Trophoblast cell (in vitro differentiated cells and primary cell): ENCODE results near the gene PRAMEF18.
"Not testable (repeated sequence)": the region's sequence is repeated elsewhere in the genome, so short reads cannot be mapped to it uniquely, and the experiment has no call there.

Source experiments
- DNase-seq, 2 donors: peaks; one replicate each; pipeline ENCODE4 v3.0.0-alpha.2; 2016
- H2AFZ ChIP-seq: 2 replicates; pipeline ENCODE4 v1.6.1; 2013; ENCODE audit warnings: low read length, moderate library complexity, mild to moderate bottlenecking; ENCODE audit not compliant: insufficient read depth, poor library complexity
- H2AK5ac ChIP-seq: 2 replicates; pipeline ENCODE4 v1.6.1; 2013; ENCODE audit warnings: mild to moderate bottlenecking, low read length
- H2BK120ac ChIP-seq: 2 replicates; pipeline ENCODE4 v1.6.1; 2013; ENCODE audit warnings: low read length, mild to moderate bottlenecking, moderate library complexity; ENCODE audit not compliant: insufficient read depth, poor library complexity
- H2BK12ac ChIP-seq: 2 replicates; pipeline ENCODE4 v1.6.1; 2013; ENCODE audit warnings: mild to moderate bottlenecking, low read length, moderate library complexity
- H2BK5ac ChIP-seq: 2 replicates; pipeline ENCODE4 v1.6.1; 2013; ENCODE audit warnings: low read length, low read depth, moderate library complexity, mild to moderate bottlenecking; ENCODE audit not compliant: poor library complexity
- H3K14ac ChIP-seq: 2 replicates; pipeline ENCODE4 v1.6.1; 2013; ENCODE audit warnings: mild to moderate bottlenecking, low read length
- H3K18ac ChIP-seq: 2 replicates; pipeline ENCODE4 v1.6.1; 2013; ENCODE audit warnings: mild to moderate bottlenecking, low read length
- H3K23ac ChIP-seq: 2 replicates; pipeline ENCODE4 v1.6.1; 2013; ENCODE audit warnings: low read length
- H3K27ac ChIP-seq: 2 replicates; pipeline ENCODE4 v1.5.1; 2013; ENCODE audit warnings: low read depth, mild to moderate bottlenecking, inconsistent platforms, low read length, moderate library complexity
- H3K27me3 ChIP-seq: 2 replicates; pipeline ENCODE4 v1.6.1; 2013; ENCODE audit warnings: inconsistent platforms, mild to moderate bottlenecking, low read length, moderate library complexity; ENCODE audit not compliant: insufficient read depth
- H3K36me3 ChIP-seq, 2 experiments: 1 replicate in 1 of 2; 2 replicates in 1 of 2; pipeline ENCODE4 v1.6.1; 2013; ENCODE audit warnings: low read length in 2 of 2, mild to moderate bottlenecking in 2 of 2, moderate library complexity in 1 of 2; ENCODE audit not compliant: insufficient read depth in 2 of 2, control insufficient read depth in 1 of 2
- H3K4ac ChIP-seq: 2 replicates; pipeline ENCODE4 v1.6.1; 2013; ENCODE audit warnings: low read depth, mild to moderate bottlenecking, low read length, moderate library complexity
- H3K4me1 ChIP-seq, 2 experiments: 1 replicate in 1 of 2; 2 replicates in 1 of 2; pipeline ENCODE4 v1.6.1; 2013; ENCODE audit warnings: low read length in 2 of 2, mild to moderate bottlenecking in 2 of 2, moderate library complexity in 1 of 2; ENCODE audit not compliant: insufficient read depth in 2 of 2, control insufficient read depth in 1 of 2
- H3K4me2 ChIP-seq: 2 replicates; pipeline ENCODE4 v1.6.1; 2013; ENCODE audit warnings: inconsistent platforms, mild to moderate bottlenecking, low read length, moderate library complexity
- H3K4me3 ChIP-seq: 2 replicates; pipeline ENCODE4 v1.5.1; 2013; ENCODE audit warnings: mild to moderate bottlenecking, low read depth, low read length, inconsistent platforms
- H3K79me1 ChIP-seq: one replicate; pipeline ENCODE4 v1.6.1; 2013; ENCODE audit warnings: low read length
- H3K79me2 ChIP-seq: 2 replicates; pipeline ENCODE4 v1.6.1; 2013; ENCODE audit warnings: low read length, mild to moderate bottlenecking; ENCODE audit not compliant: control insufficient read depth, insufficient read depth, poor library complexity
- H3K9ac ChIP-seq: 2 replicates; pipeline ENCODE4 v1.6.1; 2013; ENCODE audit warnings: mild to moderate bottlenecking, low read length
- H3K9me3 ChIP-seq: 2 replicates; pipeline ENCODE4 v1.6.1; 2013; ENCODE audit warnings: low read depth, mild to moderate bottlenecking, control low read depth, inconsistent platforms, low read length; ENCODE audit not compliant: insufficient read depth
- H4K12ac ChIP-seq: 2 replicates; pipeline ENCODE4 v1.6.1; 2013; ENCODE audit warnings: low read depth, mild to moderate bottlenecking, low read length, moderate library complexity
- H4K8ac ChIP-seq: 2 replicates; pipeline ENCODE4 v1.6.1; 2013; ENCODE audit warnings: low read depth, mild to moderate bottlenecking, low read length, moderate library complexity
- H4K91ac ChIP-seq: one replicate; pipeline ENCODE4 v1.6.1; 2013; ENCODE audit warnings: low read depth, mild to moderate bottlenecking, low read length, moderate library complexity
- WGBS: extraction: QIAGEN DNeasy Blood & Tissue Kit; methylation state at CpG from one replicate; pipeline ENCODE4 v1.1.7; 2013; ENCODE audit warnings: missing lambda C conversion rate; ENCODE audit not compliant: insufficient read length, insufficient coverage; ENCODE audit errors: extremely low coverage; 5-methylcytosine and 5-hydroxymethylcytosine counted together

PRAMEF18 gene

GRCh38 chr1:13246554-13246871, 20.6 kb upstream of the PRAMEF18 start:
- H3K4ac ChIP-seq, H3K4me2 ChIP-seq, H3K18ac ChIP-seq, DNase-seq, H3K36me3 ChIP-seq, H2AFZ ChIP-seq, H2BK5ac ChIP-seq, H3K27ac ChIP-seq, H3K27me3 ChIP-seq, H3K14ac ChIP-seq, H3K9ac ChIP-seq, H4K91ac ChIP-seq, H3K79me2 ChIP-seq, H2BK120ac ChIP-seq, H2BK12ac ChIP-seq, H3K79me1 ChIP-seq, H3K4me1 ChIP-seq, H2AK5ac ChIP-seq, H4K8ac ChIP-seq, H3K23ac ChIP-seq, H3K4me3 ChIP-seq, H4K12ac ChIP-seq: not testable (repeated sequence)
- peaks cover 34% of the 10 kb centered on the region for H3K9me3 ChIP-seq
- WGBS: no CpG with 5 or more reads among the region's 2 CpGs

- not testable (repeated sequence) for H2BK5ac ChIP-seq, H3K4ac ChIP-seq, H2BK120ac ChIP-seq, H2AK5ac ChIP-seq, H3K27ac ChIP-seq, H2BK12ac ChIP-seq, H3K79me1 ChIP-seq, H3K23ac ChIP-seq, H3K36me3 ChIP-seq, H3K14ac ChIP-seq, H3K79me2 ChIP-seq, H3K9ac ChIP-seq, H4K8ac ChIP-seq, H3K4me1 ChIP-seq, H3K4me2 ChIP-seq, H3K18ac ChIP-seq, H2AFZ ChIP-seq, H4K12ac ChIP-seq, DNase-seq, H3K27me3 ChIP-seq, H3K4me3 ChIP-seq, H4K91ac ChIP-seq
- WGBS: no CpG with 5 or more reads among the region's 5 CpGs
- peaks cover 35% of the 10 kb centered on the region for H3K9me3 ChIP-seq
Measured at GRCh38 chr1:13245841-13246553, 20.0 kb upstream of the PRAMEF18 start.

DNA sequence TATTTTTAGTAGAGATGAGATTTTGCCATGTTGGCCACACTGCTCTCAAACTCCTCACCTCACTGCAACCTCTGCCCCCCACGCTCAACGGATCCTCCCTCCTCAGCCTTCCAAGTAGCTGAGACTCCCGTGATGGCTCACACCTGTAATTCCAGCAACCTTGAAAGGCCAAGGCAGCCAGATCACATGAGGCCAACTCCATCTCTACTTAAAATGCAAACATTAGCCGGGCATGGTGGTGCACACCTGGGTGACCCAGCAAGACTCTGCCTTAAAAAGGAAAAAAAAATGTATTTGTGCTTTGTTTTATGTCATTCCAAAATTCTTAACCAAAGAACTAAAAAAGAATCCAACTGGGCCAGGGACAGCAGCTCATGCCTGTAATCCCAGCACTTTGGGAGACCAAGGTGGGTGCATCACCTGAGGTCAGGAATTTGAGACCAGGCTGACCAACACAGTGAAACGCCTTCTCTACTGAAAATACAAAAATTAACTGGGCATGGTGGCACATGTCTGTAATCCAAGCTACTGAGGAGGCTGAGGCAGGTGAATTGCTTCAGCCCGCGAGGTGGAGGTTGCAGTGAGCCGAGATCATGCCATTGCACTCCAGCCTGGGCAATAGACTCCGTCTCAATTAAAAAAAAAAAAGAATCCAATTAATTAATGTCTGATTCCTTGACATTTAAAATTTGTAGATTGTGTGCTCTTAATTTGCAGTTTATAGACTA, 17.7 kb upstream of the PRAMEF18 start:
- not testable (repeated sequence) for H3K27ac ChIP-seq, H3K4ac ChIP-seq, H3K4me2 ChIP-seq, H3K79me2 ChIP-seq, H2BK120ac ChIP-seq, H3K18ac ChIP-seq, H3K14ac ChIP-seq, H3K23ac ChIP-seq, H4K12ac ChIP-seq, H2AK5ac ChIP-seq, H4K91ac ChIP-seq, DNase-seq, H2BK12ac ChIP-seq, H2BK5ac ChIP-seq, H3K79me1 ChIP-seq, H3K27me3 ChIP-seq, H3K36me3 ChIP-seq, H4K8ac ChIP-seq, H3K4me3 ChIP-seq, H2AFZ ChIP-seq, H3K4me1 ChIP-seq, H3K9ac ChIP-seq
- H3K9me3 ChIP-seq: peaks cover 45% of the 10 kb centered on the region
- WGBS: no CpG with 5 or more reads among the region's 9 CpGs

- no CpG with 5 or more reads among the region's 4 CpGs for WGBS
- not testable (repeated sequence) for H2BK120ac ChIP-seq, H4K91ac ChIP-seq, H3K4me1 ChIP-seq, H3K27me3 ChIP-seq, H3K4ac ChIP-seq, H3K36me3 ChIP-seq, H2AFZ ChIP-seq, H3K18ac ChIP-seq, H3K79me1 ChIP-seq, H3K79me2 ChIP-seq, H2AK5ac ChIP-seq, H3K4me3 ChIP-seq, H4K8ac ChIP-seq, H3K27ac ChIP-seq, H4K12ac ChIP-seq, H3K23ac ChIP-seq, H3K9ac ChIP-seq, DNase-seq, H3K14ac ChIP-seq, H3K4me2 ChIP-seq, H2BK12ac ChIP-seq, H2BK5ac ChIP-seq
- peaks cover 38% of the 10 kb centered on the region for H3K9me3 ChIP-seq
Measured at GRCh38 chr1:13239633-13240032, 13.7 kb upstream of the PRAMEF18 start.
